Islet precursor cell (in vitro differentiated cells): ENCODE results near the gene AAGAB.

ENCODE experiments used
- DNase-seq: peaks from one replicate; pipeline ENCODE4 v3.0.0-alpha.2; 2018

Gene AAGAB

GRCh38 chr15:67170143-67170925, 84.1 kb downstream of the AAGAB start:
- DNase-seq = no peak

- no peak for DNase-seq
Observed at GRCh38 chr15:67168694-67169093, 85.8 kb downstream of the AAGAB start.

- DNase-seq = no peak
Observed at GRCh38 chr15:67167091-67167490, 87.4 kb downstream of the AAGAB start.

GRCh38 chr15:67166280-67167009, 88.0 kb downstream of the AAGAB start:
- DNase-seq = no peak

- no peak for DNase-seq
Observed at GRCh38 chr15:67165254-67166253, 88.9 kb downstream of the AAGAB start.

- peak; percentile 74 for DNase-seq
Observed at GRCh38 chr15:67164811-67165253, 89.6 kb downstream of the AAGAB start.

- peak; percentile 47 for DNase-seq
Observed at GRCh38 chr15:67164401-67164791, 90.1 kb downstream of the AAGAB start.

- DNase-seq = no peak
Observed at GRCh38 chr15:67163180-67163579, 91.3 kb downstream of the AAGAB start.

GRCh38 chr15:67161881-67162280, 92.6 kb downstream of the AAGAB start:
- DNase-seq = peak; percentile 78

- no peak for DNase-seq
Observed at GRCh38 chr15:67161412-67161811, 93.0 kb downstream of the AAGAB start.

- peak; percentile 38 for DNase-seq
Observed at GRCh38 chr15:67158367-67158766, 96.1 kb downstream of the AAGAB start.

GRCh38 chr15:67157521-67158252, 96.8 kb downstream of the AAGAB start:
- DNase-seq = no peak

GRCh38 chr15:67156834-67157233, 97.6 kb downstream of the AAGAB start:
- DNase-seq = peak; percentile 47

GRCh38 chr15:67156426-67156825, 98.0 kb downstream of the AAGAB start:
- no peak for DNase-seq

- no peak for DNase-seq
Observed at GRCh38 chr15:67154249-67154648, 100.2 kb downstream of the AAGAB start.

GRCh38 chr15:67153044-67153443, 101.4 kb downstream of the AAGAB start:
- DNase-seq = peak; percentile 43

- DNase-seq = peak; percentile 45
Observed at GRCh38 chr15:67152429-67152828, 102.0 kb downstream of the AAGAB start.
